GM04504 (cell line): Measurements from ENCODE around the gene DNAJC4.

Source experiments
- DNase-seq: peaks from one replicate; pipeline ENCODE4 v3.0.0-alpha.2; 2012; ENCODE audit warnings: low read depth

DNAJC4 gene

GRCh38 chr11:64278576-64279190 lies 48.3 kb downstream of the DNAJC4 start:
- no peak for DNase-seq

GRCh38 chr11:64281957-64282770 lies 51.8 kb downstream of the DNAJC4 start:
- DNase-seq: no peak

- no peak for DNase-seq
Observed at GRCh38 chr11:64283092-64283491, 52.7 kb downstream of the DNAJC4 start.
